Measurements from ENCODE around the gene VSIG10L.

VSIG10L gene

GRCh38 chr19:51311351-51312257 lies 30.3 kb downstream of the VSIG10L start, which contains the start of gene IGLON5:
TSS of gene IGLON5 (plus strand) at chr19:51311644. CDS start at chr19:51311848, 204 bp downstream.
- no peak for DNase-seq

- DNase-seq: no peak
Measured at GRCh38 chr19:51305479-51305878, 36.5 kb downstream of the VSIG10L start.

DNA sequence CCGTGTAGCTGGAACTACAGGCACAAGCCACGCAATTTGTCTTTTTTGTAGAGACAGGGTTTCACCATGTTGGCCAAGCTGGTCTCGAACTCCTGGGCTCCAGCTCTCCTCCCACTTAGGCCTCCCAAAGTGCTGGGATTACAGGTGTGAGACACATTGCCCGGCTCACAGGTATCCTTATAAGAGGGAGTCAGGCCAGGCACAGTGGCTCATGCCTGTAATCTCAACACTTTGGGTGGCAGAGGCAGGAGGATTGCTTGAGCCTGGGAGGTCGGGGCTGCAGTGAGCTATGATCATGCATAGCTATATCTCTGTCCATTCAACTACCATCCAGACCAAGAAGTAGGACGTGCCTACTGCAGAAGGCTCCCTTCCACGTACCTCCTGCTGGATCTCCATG lies 40.7 kb downstream of the VSIG10L start:
- DNase-seq: no peak

- no peak for DNase-seq
Measured at GRCh38 chr19:51297406-51297805, 44.5 kb downstream of the VSIG10L start.

DNA sequence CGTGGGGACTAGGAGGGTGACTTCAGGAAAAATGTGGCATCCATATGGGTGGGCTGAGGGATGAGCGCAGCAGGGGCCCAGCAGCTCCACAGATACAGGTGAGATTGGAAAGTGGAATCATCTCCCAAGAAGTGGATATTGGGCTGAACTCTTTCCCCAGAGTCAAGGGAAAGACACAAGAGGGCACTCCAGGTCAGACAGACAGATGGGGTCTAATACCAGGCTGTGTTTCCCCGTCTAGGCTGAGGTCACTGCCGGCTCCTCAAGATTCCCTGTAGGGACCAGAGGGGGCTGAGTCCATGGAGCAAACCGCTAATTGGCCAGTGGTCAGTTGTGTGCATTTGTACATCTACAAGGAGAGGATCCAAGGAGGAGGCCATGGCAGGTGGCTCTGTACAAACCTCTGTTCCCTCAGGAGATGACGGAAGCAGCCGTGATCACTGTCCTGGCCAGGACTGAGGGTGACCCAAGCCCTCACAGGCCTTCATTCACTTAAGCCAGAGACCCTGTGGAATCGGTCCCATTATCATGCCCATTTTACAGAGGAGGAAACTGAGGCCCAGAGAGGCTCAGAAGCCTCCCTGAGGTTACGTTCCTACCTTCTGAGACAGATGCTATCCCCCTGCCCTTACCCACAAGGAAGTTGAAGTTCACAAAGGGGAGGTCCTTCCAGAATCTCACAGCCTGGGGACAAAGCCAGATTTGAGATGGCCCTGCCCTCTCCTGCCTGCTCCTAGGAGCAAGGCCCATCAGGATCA lies 45.4 kb downstream of the VSIG10L start:
- DNase-seq: peak in 1 of 2 experiments; percentile 22

DNA sequence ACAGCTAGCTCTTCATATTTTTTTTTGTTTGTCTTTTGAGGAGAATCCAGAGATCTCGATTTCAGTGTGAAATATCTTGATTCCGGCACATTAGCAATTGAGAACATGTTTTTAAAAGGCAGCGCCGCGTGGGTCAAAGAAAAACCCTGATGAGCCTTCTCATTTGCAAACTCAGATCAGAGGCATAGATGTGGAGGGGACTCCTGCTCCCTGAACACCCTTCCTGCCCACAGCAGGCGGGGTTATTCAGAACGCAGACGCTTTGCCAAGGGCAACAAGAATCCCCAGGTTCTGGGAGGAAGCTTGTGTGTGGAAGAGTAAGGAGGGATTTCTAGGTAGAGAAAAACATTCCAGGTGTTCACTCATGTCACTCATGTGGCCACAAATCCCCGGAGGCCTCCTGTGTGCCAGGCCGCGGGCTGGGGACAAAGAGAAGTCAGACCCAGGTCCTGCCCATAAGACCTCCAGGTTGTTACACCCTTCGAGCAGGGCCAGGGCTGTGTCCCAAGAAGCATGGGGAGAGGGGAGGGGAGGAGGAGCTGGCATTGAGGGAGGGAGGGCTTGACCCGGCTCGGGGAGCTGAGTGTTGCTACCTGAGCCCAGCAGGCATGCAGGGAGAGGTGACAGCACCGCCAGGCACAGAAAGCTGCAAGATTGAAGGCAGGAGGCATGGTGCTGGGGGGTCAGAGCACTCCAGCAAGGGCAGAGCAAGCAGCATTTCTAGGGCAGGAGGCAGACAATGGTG lies 46.4 kb downstream of the VSIG10L start:
- no peak for DNase-seq

DNA sequence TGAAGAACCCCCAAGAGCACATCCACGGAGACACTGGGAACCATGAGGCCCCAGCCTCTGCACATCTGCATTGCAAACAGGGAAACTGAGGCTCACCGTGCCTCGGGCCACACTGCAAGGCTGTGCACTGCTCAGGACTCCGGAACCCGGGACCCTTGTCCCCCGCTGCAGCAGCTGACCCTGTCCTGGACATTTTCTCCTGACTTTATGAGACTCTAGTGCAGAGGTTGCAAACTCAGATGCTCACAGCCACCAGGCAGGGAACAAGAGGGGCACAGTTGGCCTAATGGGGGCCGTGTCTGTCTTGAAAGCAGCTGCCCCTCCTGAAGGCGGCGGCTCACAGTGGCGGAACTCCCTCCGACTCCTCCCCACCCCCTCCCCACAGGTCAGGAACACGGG lies 47.0 kb downstream of the VSIG10L start:
- no peak for DNase-seq

GRCh38 chr19:51294211-51294976 lies 47.5 kb downstream of the VSIG10L start:
- no peak for DNase-seq

- DNase-seq: no peak
Measured at GRCh38 chr19:51293571-51294210, 48.2 kb downstream of the VSIG10L start.

DNA sequence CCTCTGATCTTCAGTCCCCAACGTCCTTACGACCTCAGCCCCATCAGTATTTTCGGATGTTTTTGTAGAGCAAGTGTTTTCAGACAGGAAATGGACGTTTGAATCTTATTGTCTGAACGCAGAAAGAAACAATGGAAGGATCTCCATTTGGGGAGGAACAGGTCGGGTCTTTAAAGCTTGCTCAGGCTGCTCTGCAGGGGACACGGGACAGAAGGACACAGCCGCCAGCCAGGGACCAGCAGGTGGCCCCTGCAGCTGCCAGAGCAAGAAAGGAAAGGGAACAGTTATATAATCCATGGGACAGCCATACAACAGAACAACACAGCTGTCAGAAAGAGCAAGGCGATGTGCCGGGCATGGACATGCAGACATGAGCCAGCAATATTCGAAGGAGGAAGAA lies 49.0 kb downstream of the VSIG10L start:
- DNase-seq: no peak

- DNase-seq: no peak
Measured at GRCh38 chr19:51289635-51290034, 52.3 kb downstream of the VSIG10L start.

GRCh38 chr19:51285682-51286081 lies 56.3 kb downstream of the VSIG10L start:
- no peak for DNase-seq

- no peak for DNase-seq
Measured at GRCh38 chr19:51282335-51282734, 59.6 kb downstream of the VSIG10L start.

All from AML-193 (cell line).